ENCODE results near the gene C11orf68. TPM values are rescaled to one million over a fixed set of nuclear protein-coding genes. Genes with fewer than 3 reads are reported as not detected.

C11orf68 gene
- polyA plus RNA-seq, 1 experiment, result 81.9 TPM

- no peaks in the 10 kb centered on the region for H3K27me3 ChIP-seq (ENCODE audit: control insufficient read depth, insufficient read depth, low read length)
- POLR2A ChIA-PET, result interaction anchor here (0.7 kb wide), 1 partner anchor 72 kb away, joined by 3 read pairs; the partner anchor contains the start of gene CCDC85B
- H3K36me3 ChIP-seq (ENCODE audit: control insufficient read depth, insufficient read depth, low read length), result peaks cover 27% of the 10 kb centered on the region
- TF ChIP-seq CTCF (IDR thresholded peaks at IDR 0.05; ENCODE audit: insufficient read depth, low read depth, low read length), result no peak
- no peak for DNase-seq (ENCODE audit: low read depth)
- CTCF ChIA-PET, result no interaction called here
- peak overlapping the region; percentile 71 for H3K4me3 ChIP-seq (ENCODE audit: low read depth, low read length)
These were observed 43.3 kb upstream of the C11orf68 start for GRCh38 chr11:65962141-65962564.

GRCh38 chr11:65961267-65962140 is 42.6 kb upstream of the C11orf68 start, which contains the start of gene SART1:
SART1 (plus strand) TSS chr11:65961734; CDS start chr11:65961781, 47 bp downstream.
- Histone ChIP-seq H3K4me3 (ENCODE audit: low read depth, low read length) (peak within 1 kb of the TSS; percentile 71), H3K27me3 (ENCODE audit: control insufficient read depth, insufficient read depth, low read length) (no peaks in the 10 kb centered on the region), H3K36me3 (ENCODE audit: control insufficient read depth, insufficient read depth, low read length) (peaks cover 20% of the 10 kb centered on the region)
- ChIA-PET CTCF (interaction anchor here (1.8 to 2.2 kb wide), 3 partner anchors 71 to 77 kb away, joined by 3 to 9 read pairs (median 4); partner anchors contain the start of genes CCDC85B and FIBP), POLR2A (interaction anchor here (0.6 to 0.7 kb wide), 2 partner anchors 71 to 462 kb away, joined by 3 read pairs; partner anchors contain the start of gene CCDC85B)
- TF ChIP-seq CTCF (IDR thresholded peaks at IDR 0.05; ENCODE audit: insufficient read depth, low read depth, low read length), result no peak
- peak; percentile 87 for DNase-seq (ENCODE audit: low read depth)

GRCh38 chr11:65960824-65961266 is 42.0 kb upstream of the C11orf68 start:
- CTCF ChIA-PET, result interaction anchor here (1.8 to 2.2 kb wide), 3 partner anchors 70 to 76 kb away, joined by 3 to 9 read pairs (median 4); partner anchors contain the start of genes CCDC85B and FIBP
- peak overlapping the region; percentile 71 for H3K4me3 ChIP-seq (ENCODE audit: low read depth, low read length)
- no peaks in the 10 kb centered on the region for H3K27me3 ChIP-seq (ENCODE audit: control insufficient read depth, insufficient read depth, low read length)
- peaks cover 15% of the 10 kb centered on the region for H3K36me3 ChIP-seq (ENCODE audit: control insufficient read depth, insufficient read depth, low read length)
- no peak for DNase-seq (ENCODE audit: low read depth)
- no peak for TF ChIP-seq CTCF (IDR thresholded peaks at IDR 0.05; ENCODE audit: insufficient read depth, low read depth, low read length)
- POLR2A ChIA-PET, result interaction anchor here (0.6 kb wide), 2 partner anchors 71 to 461 kb away, joined by 3 read pairs; no protein-coding TSS in a partner anchor

- ChIA-PET CTCF (interaction anchor here (1.3 kb wide), 1 partner anchor 247 kb away, joined by 3 read pairs; the partner anchor contains the start of gene KAT5), POLR2A (no interaction called here)
- Histone ChIP-seq H3K27me3 (ENCODE audit: control insufficient read depth, insufficient read depth, low read length) (0 out of 2 replicates have a peak, but pooled peaks cover 2% of the 10 kb centered on the region), H3K36me3 (ENCODE audit: control insufficient read depth, insufficient read depth, low read length) (no peaks in the 10 kb centered on the region), H3K4me3 (ENCODE audit: low read depth, low read length) (no peak overlapping the region)
- DNase-seq (ENCODE audit: low read depth), result no peak
- TF ChIP-seq CTCF (IDR thresholded peaks at IDR 0.05; ENCODE audit: insufficient read depth, low read depth, low read length), result no peak
These were observed 40.0 kb upstream of the C11orf68 start for GRCh38 chr11:65958774-65959420.
